GM12872 (cell line): ENCODE results near the gene LAGE3.

Experiments
- TF ChIP-seq, protein P1 (sequence below): IDR thresholded peaks from 3 replicates; pipeline ENCODE4 v1.5.1; 2011; ENCODE audit warnings: low read depth, mild to moderate bottlenecking, low read length, moderate library complexity; ENCODE audit not compliant: insufficient read depth

LAGE3 gene

DNA sequence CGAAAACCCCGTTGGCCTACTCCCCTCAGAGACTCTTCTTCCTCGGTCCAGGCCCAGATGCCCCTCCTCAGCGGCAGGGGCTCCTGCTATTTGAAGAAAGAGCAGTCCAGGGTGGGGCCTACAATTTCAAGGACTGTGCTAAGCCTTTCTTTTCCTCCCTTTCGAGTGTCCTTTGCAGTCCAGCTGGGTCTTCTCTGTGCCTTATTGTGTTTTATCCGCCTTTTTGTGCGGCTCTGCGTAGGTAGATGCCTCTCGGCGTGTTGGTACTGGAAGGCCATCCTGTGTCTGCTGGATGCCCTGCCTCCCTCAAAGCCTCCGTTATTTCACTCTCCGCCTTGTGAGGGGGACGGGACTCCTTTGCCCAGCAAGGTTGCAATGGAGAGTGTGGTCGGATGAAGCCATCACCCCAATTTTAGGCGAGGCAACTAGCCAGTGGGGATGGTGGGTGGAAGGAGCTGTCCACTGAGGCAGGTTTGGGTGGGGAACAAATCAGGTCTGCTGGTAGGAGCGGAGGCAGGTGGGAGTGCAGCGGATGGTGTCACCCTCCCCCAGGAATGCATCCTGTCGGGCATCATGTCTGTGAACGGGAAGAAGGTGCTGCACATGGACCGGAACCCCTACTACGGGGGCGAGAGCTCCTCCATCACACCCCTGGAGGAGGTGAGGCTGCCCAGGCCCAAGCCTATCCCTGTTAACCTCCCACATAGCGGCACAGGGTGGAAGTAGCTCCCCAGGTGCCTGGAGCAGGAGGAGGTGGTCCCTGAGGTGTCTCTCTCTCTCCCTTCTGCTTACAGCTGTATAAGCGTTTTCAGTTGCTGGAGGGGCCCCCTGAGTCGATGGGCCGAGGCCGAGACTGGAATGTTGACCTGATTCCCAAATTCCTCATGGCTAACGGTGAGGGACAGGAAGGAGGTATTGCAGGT is 40.8 kb downstream of the LAGE3 start:
- TF ChIP-seq, protein P1, sequence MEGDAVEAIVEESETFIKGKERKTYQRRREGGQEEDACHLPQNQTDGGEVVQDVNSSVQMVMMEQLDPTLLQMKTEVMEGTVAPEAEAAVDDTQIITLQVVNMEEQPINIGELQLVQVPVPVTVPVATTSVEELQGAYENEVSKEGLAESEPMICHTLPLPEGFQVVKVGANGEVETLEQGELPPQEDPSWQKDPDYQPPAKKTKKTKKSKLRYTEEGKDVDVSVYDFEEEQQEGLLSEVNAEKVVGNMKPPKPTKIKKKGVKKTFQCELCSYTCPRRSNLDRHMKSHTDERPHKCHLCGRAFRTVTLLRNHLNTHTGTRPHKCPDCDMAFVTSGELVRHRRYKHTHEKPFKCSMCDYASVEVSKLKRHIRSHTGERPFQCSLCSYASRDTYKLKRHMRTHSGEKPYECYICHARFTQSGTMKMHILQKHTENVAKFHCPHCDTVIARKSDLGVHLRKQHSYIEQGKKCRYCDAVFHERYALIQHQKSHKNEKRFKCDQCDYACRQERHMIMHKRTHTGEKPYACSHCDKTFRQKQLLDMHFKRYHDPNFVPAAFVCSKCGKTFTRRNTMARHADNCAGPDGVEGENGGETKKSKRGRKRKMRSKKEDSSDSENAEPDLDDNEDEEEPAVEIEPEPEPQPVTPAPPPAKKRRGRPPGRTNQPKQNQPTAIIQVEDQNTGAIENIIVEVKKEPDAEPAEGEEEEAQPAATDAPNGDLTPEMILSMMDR, result no peak

- TF ChIP-seq, protein P1, result no peak
These were observed 41.9 kb downstream of the LAGE3 start, which contains the start of gene GDI1 for GRCh38 chrX:154436983-154437752. Gene GDI1, plus strand, starts transcription at chrX:154437154. Its CDS starts 101 bp downstream, at chrX:154437255.

DNA sequence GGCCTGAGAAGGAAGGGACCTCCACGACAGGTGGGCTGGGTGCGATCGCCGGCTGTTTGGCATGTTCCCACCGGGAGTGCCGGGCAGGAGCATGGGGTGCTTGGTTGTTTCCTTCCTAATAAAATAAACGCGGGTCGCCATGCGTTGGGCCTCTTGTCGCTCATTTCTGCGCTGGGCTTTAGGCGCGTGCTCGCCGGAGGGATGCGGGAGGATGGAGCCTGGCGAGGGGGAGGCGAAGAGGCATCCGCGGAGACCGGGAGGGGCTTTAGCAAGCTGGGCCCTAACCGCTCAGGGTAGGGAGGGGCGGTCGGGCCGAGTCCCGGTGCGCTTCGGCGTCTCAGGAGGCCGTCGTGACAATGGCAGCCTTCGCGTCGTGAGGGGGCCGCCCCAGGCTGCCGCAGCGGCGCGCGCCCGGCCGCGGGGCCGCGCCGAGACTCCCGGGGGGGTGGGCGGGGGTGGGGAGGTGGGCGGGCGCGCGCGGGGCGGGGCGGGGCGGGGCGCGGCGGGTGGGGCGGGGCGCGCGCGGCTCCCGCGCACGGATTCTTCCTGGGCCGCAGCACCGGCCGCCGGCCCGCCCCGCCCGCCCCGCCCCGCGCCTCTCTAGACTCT is 42.6 kb downstream of the LAGE3 start:
- TF ChIP-seq, protein P1, result no peak

GRCh38 chrX:154435171-154435733 is 43.8 kb downstream of the LAGE3 start:
- TF ChIP-seq, protein P1, result no peak

DNA sequence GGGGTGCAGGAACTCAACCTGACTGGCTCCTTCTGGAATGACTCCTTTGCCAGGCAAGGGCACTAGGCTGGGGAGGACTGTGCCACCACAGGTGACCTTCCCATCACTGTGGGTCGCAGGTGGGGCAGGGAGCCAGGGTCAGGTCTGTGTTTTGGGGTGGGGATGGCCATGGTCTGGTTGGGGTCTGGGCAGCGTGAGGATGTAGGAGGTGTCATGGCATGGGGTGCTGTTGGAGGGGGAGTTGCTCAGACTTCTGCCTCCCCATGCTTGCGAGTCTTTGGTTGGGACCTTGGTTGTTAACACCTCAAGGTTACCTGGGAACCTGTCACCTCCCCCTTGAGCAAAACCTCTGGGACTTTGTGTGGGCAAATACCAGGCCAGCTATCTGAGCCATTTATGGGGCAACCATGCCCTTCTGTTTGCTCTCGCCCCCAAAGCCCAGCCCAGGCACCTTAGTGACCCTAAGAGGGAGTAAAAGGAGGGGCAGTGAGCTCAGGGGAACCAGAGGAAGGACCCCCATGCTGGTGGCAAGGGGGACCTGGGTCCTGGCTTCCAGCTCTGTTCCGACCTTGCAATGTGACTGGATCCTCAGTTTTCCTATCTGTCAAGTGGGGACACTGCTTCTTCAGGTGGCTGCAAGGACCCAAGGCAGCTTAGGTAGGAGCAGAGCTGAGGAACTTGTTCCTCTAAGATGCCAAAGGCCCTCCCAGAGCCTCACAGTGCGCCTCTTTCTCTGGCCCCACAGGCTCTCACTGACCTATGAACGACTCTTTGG is 44.5 kb downstream of the LAGE3 start:
- TF ChIP-seq, protein P1, result no peak

DNA sequence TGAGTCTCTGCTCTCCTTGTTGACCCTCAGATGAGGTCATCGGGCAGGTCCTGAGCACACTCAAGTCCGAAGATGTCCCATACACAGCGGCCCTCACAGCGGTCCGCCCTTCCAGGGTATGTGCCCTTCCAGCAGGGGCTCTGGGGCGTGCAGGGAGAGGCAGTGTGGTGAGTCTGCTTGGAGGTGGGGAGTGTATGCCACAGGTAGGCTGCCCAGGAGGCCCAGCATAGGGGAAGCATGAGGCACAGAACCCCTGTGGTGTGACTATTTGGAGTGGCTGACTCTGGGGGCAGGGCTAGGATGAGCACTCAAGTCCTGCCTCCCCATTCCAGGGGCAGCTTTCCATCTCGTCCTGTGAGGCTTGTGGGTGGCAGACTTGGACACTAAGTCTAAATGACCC is 45.5 kb downstream of the LAGE3 start:
- TF ChIP-seq, protein P1, result no peak
